Activated T-cell treated with anti-CD3 and anti-CD28 coated beads, Interleukin-2, amount 50 U/mL, for 4 hours (primary cell): ENCODE measurements around the gene TRAF5. TPM values are rescaled to one million over a fixed set of nuclear protein-coding genes. Genes with fewer than 3 reads are reported as not detected.
A peak's percentile ranks its signal among the peaks of the same experiment; 100 is the strongest.
"Not testable (repeated sequence)": the region's sequence is repeated elsewhere in the genome, so short reads cannot be mapped to it uniquely, and the experiment has no call there.

Source experiments
- ATAC-seq, 2 donors: fragments of 200-7000 bp; cut with Tn5 transposase; one replicate each; pipeline ENCODE4 v1.10.0; 2021
- DNase-seq: peaks from one replicate; pipeline ENCODE4 v3.0.0-alpha.2; 2020
- H3K27me3 Mint-ChIP-seq: one replicate; pipeline ENCODE4 v1.8.0; 2021; ENCODE audit warnings: low read depth, mixed read lengths
- H3K36me3 Mint-ChIP-seq: one replicate; pipeline ENCODE4 v1.8.0; 2022; ENCODE audit warnings: mixed read lengths; ENCODE audit not compliant: insufficient read depth
- H3K4me1 Mint-ChIP-seq: one replicate; pipeline ENCODE4 v1.8.0; 2021; ENCODE audit warnings: low read depth, mixed read lengths
- H3K4me3 Mint-ChIP-seq: one replicate; pipeline ENCODE4 v1.8.0; 2021; ENCODE audit warnings: mild to moderate bottlenecking, moderate library complexity, mixed read lengths
- H3K9me3 Mint-ChIP-seq: one replicate; pipeline ENCODE4 v1.8.0; 2021; ENCODE audit warnings: mixed read lengths
- total RNA-seq, 3 donors: library from RNA; stranded (reverse); gene quantifications; one replicate each; pipeline ENCODE4 v1.2.1, GENCODE V29; 2021

TRAF5 gene
- total RNA-seq, 3 donors from 2014 or later = 16.3 to 20.6 (median 17.0) TPM

- Mint-ChIP-seq H3K9me3 (no peaks in the 10 kb centered on the region), H3K4me1 (no peaks in the 10 kb centered on the region), H3K36me3 (peaks cover 8% of the 10 kb centered on the region), H3K27me3 (no peaks in the 10 kb centered on the region), H3K4me3 (no peak overlapping the region)
- DNase-seq = no peak
- ATAC-seq = no peak
Measured at GRCh38 chr1:211393203-211393602, 66.6 kb downstream of the TRAF5 start.

DNA sequence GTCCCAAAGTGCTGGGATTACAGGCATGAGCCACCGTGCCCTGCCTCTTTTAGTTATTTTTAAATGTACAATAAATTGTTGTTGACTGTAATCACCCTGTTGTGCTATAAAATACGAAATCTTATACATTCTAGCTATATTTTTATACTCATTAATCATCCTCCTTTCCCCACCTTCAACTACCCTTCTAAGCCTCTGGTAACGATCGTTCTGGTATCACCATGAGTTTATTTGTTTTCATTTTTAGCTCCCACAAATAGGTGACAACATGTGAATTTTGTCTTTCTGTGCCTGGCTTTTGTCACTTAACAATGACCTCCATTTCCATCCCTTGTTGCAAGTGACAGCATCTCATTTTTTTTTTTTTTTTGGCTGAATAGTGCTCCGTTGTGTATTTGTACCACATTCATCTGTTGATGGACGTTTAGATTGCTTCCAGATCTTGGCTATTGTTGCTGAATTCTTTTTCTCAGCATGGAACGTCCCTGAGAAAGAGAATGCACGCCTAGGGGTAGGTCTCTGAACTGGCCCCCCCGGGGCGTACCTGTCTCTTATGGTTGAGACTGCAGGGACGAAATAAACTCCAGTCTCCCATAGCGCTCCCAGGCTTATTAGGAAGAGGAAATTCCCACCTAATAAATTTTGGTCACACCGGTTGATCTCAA, 71.8 kb downstream of the TRAF5 start:
- ATAC-seq, DNase-seq, H3K27me3 Mint-ChIP-seq, H3K4me1 Mint-ChIP-seq, H3K4me3 Mint-ChIP-seq, H3K9me3 Mint-ChIP-seq: not testable (repeated sequence)
- H3K36me3 Mint-ChIP-seq = peaks cover 25% of the 10 kb centered on the region

DNA sequence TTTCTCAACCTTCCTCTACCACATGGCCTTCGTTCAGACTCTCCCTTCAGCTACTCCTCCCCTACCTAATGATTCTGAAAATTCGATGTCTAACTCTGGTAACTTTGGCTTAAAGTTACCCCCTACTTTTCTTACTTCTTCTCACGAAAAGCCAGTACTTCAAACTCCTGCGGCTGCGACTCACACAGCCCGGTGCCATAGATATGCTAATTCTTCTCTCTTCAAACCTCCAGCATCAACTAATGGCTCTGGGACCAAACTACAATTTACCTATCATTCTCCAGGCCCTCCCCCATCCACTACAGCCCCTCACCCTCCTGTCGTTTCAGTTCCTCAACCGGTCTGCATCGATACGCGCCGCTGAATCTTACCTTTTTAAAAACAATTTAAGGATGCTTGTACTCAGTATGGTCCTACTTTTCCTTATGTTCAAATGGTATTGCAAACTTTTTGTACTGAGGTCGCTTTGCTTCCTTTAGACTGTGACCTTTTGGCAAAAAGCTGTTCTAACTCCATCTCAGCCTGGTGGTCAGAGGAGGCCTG, 73.3 kb downstream of the TRAF5 start:
- not testable (repeated sequence) for DNase-seq, H3K9me3 Mint-ChIP-seq, H3K27me3 Mint-ChIP-seq, H3K4me1 Mint-ChIP-seq, H3K4me3 Mint-ChIP-seq, ATAC-seq
- H3K36me3 Mint-ChIP-seq = peaks cover 28% of the 10 kb centered on the region

DNA sequence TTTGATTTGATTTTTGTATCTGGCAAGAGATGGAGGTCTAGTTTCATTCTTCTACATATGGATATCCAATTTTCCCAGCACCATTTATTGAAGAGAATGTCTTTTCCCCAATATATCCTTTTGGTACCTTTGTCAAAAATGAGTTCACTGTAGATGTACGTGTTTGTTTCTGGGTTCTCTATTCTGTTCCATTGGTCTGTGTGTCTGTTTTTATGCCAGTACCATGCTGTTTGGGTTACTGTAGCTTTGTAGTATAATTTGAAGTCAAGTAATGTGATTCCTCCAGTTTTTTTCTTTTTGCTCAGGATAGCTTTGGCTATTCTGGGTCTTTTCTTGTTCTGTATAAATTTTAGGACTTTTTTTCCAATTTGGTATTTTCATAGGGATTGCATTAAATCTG, 75.1 kb downstream of the TRAF5 start:
- H3K36me3 Mint-ChIP-seq = peaks cover 37% of the 10 kb centered on the region
- not testable (repeated sequence) for H3K9me3 Mint-ChIP-seq, H3K4me1 Mint-ChIP-seq, ATAC-seq, DNase-seq, H3K27me3 Mint-ChIP-seq, H3K4me3 Mint-ChIP-seq

DNA sequence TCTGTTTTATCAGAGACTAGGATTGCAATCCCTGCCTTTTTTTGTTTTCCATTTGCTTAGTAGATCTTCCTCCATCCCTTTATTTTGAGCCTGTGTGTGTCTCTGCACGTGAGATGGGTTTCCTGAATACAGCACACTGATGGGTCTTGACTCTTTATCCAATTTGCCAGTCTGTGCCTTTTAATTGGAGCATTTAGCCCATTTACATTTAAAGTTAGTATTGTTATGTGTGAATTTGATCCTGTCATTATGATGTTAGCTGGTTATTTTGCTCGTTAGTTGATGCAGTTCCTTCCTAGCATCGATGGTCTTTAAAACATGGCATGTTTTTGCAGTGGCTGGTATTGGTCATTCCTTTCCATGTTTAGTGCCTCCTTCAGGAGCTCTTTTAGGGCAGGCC, 79.5 kb downstream of the TRAF5 start:
- H3K4me3 Mint-ChIP-seq, ATAC-seq: not testable (repeated sequence)

DNA sequence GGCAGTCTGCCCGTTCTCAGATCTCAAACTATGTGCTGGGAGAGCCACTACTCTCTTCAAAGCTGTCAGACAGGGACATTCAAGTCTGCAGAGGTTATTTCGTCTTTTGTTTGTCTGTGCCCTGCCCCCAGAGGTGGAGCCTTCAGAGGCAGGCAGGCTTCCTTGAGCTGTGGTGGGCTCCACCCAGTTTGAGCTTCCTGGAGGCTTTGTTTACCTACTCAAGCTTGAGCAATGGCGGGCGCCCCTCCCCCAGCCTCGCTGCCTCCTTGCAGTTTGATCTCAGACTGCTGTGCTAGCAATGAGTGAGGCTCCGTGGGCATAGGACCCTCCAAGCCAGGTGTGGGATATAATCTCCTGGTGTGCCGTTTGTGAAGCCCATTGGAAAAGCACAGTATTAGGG, 81.1 kb downstream of the TRAF5 start:
- Mint-ChIP-seq H3K4me1 (peaks cover 16% of the 10 kb centered on the region), H3K36me3 (peaks cover 23% of the 10 kb centered on the region)
- H3K4me3 Mint-ChIP-seq, DNase-seq, H3K9me3 Mint-ChIP-seq, H3K27me3 Mint-ChIP-seq, ATAC-seq: not testable (repeated sequence)

More for the DNA sequence above, 79.5 kb downstream of the TRAF5 start:
- H3K36me3 Mint-ChIP-seq = peaks cover 32% of the 10 kb centered on the region
- H3K4me1 Mint-ChIP-seq = peaks cover 16% of the 10 kb centered on the region
- not testable (repeated sequence) for DNase-seq, H3K27me3 Mint-ChIP-seq, H3K9me3 Mint-ChIP-seq

DNA sequence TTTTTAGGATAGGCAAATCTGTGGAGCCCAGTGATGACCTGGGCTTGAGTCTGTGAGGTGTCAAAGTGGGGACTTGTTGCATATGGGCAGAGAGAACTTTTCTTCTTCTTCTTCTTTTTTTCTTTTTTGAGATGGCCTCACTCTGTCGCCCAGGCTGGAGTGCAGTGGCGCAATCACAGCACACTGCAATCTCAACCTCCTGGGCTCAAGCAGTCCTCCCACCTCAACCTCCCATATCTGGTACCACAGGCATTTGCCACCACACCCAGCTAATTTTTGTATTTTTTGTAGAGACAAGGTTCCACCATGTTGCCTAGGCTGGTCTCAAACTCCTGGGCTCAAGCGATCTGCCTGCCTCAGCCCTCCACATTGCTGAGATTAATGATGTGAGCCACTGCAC, 85.0 kb downstream of the TRAF5 start:
- no peak overlapping the region for H3K4me3 Mint-ChIP-seq
- H3K4me1 Mint-ChIP-seq = peaks cover 16% of the 10 kb centered on the region
- ATAC-seq = no peak
- H3K9me3 Mint-ChIP-seq = peaks cover 7% of the 10 kb centered on the region
- no peak for DNase-seq
- H3K27me3 Mint-ChIP-seq = no peaks in the 10 kb centered on the region
- H3K36me3 Mint-ChIP-seq = peaks cover 7% of the 10 kb centered on the region

DNA sequence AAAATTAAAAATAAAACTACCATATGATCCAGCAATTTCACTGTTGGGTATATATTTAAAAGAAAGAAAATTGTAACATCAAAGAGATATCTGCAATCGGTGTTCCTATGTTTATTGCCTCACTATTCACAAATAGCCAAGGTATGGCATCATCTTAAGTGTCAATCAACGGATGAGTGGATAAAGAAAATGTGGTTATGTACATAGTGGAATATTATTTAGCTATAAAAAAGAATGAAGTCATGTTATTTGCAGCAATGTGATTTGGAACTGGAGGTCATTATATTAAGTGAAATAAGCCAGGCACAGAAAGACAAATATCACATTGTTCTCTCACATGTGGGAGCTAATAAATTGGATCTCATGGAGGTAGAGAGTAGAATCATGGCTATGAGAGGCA, 89.1 kb downstream of the TRAF5 start:
- no peaks in the 10 kb centered on the region for H3K36me3 Mint-ChIP-seq
- peaks cover 18% of the 10 kb centered on the region for H3K4me1 Mint-ChIP-seq
- DNase-seq (no peak), ATAC-seq (no peak)
- H3K9me3 Mint-ChIP-seq = peaks cover 7% of the 10 kb centered on the region
- no peaks in the 10 kb centered on the region for H3K27me3 Mint-ChIP-seq
- H3K4me3 Mint-ChIP-seq = peak overlapping the region; percentile 74

GRCh38 chr1:211416246-211416627, 89.6 kb downstream of the TRAF5 start:
- Mint-ChIP-seq H3K4me3 (peak overlapping the region; percentile 74), H3K4me1 (peaks cover 18% of the 10 kb centered on the region)
- DNase-seq (peak; percentile 11), ATAC-seq (peak; percentile 63 to 71)
- not testable (repeated sequence) for H3K27me3 Mint-ChIP-seq, H3K9me3 Mint-ChIP-seq, H3K36me3 Mint-ChIP-seq

DNA sequence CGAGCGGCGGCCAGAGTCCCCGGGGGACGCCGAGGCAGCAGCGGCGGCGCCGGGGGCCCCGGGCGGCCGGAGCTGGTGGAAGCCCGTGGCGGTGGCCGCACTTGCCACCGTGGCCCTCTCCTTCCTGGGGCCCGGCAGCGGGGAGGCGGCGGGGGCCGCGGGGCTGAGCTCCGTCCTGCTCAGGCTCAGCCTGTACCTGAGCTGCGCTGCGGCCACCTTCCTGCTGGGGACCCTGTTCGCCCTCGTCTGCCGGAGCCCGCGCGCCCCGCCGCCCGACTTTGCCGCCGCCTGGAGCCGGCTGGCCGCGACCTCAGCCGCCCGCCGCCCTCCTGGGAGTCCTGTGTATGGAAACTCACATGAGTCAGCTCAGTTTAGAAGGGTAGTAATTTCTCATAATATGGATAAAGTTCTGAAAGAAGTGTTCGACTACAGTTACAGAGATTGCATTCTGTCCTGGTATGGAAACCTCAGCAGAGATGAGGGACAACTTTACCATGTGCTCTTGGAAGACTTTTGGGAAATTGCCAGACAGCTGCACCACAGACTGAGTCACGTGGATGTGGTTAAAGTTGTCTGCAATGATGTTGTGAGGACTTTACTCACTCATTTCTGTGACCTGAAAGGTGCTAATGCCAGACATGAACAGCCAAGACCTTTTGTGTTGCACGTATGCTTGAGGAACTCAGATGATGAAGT, 90.1 kb downstream of the TRAF5 start:
- not testable (repeated sequence) for H3K36me3 Mint-ChIP-seq, H3K27me3 Mint-ChIP-seq, H3K9me3 Mint-ChIP-seq
- ATAC-seq (peak; percentile 75 to 81), DNase-seq (peak; percentile 44)
- peaks cover 18% of the 10 kb centered on the region for H3K4me1 Mint-ChIP-seq
- H3K4me3 Mint-ChIP-seq = peak overlapping the region; percentile 79

DNA sequence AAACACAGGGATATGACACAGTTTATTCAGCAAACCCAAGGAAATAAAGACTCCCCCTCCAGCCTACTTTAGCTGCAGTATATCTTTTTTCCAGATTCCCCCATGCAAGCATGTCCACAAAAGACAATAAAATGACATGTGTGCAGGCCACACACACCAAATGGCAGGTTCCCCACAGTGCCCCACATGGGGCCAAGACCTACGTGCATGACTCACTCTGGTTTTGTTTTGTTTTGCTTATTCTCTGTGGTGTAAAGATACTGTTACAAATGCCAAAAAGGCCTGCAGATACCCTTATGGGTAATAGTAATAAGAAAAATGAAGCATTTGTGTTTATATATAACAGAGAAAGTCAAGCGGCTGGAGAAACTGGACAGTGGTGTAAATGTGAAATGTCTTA, 93.8 kb downstream of the TRAF5 start:
- no peak overlapping the region for H3K4me3 Mint-ChIP-seq
- H3K4me1 Mint-ChIP-seq = peaks cover 18% of the 10 kb centered on the region
- H3K9me3 Mint-ChIP-seq = no peaks in the 10 kb centered on the region
- H3K36me3 Mint-ChIP-seq = no peaks in the 10 kb centered on the region
- ATAC-seq = no peak
- DNase-seq = no peak
- H3K27me3 Mint-ChIP-seq = no peaks in the 10 kb centered on the region

- ATAC-seq (no peak), DNase-seq (no peak)
- Mint-ChIP-seq H3K36me3 (no peaks in the 10 kb centered on the region), H3K4me1 (peaks cover 18% of the 10 kb centered on the region), H3K9me3 (no peaks in the 10 kb centered on the region), H3K4me3 (no peak overlapping the region), H3K27me3 (no peaks in the 10 kb centered on the region)
Measured at GRCh38 chr1:211420845-211421454, 94.3 kb downstream of the TRAF5 start.

DNA sequence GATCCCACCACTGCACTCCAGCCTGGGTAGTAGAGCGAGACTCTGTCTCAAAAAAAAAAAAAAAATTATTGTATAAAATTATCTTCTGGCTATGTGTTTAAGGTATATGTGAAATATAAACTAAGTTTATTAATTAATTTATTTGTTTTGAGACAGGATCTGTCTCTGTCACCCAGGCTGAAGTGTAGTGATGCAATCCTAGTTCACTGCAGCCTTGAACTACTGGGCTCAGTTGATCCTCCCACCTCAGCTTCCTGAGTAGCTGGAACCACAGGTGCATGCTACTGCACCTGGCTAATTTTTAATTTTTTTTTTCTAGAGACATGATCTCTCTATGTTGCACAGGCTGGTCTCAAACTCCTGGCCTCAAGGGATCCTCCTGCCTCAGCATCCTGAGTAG, 97.4 kb downstream of the TRAF5 start:
- no peak overlapping the region for H3K4me3 Mint-ChIP-seq
- no peaks in the 10 kb centered on the region for H3K36me3 Mint-ChIP-seq
- DNase-seq = no peak
- no peaks in the 10 kb centered on the region for H3K27me3 Mint-ChIP-seq
- H3K9me3 Mint-ChIP-seq = no peaks in the 10 kb centered on the region
- peaks cover 4% of the 10 kb centered on the region for H3K4me1 Mint-ChIP-seq
- ATAC-seq = no peak
